ENCODE results near the gene C19orf25.

- TF ChIP-seq ZNF668 (CRISPR knock-in tag; IDR thresholded peaks at IDR 0.05), result no peak
- TF ChIP-seq EZH2 (IDR thresholded peaks at IDR 0.05; ENCODE audit: borderline replicate concordance, low read depth, low read length), result no peak
- no peak for TF ChIP-seq ZFX (CRISPR knock-in tag; IDR thresholded peaks at IDR 0.05)
- TF ChIP-seq HNRNPUL1 (IDR thresholded peaks at IDR 0.05; ENCODE audit: low read length), result no peak
- no peak for TF ChIP-seq SRF (CRISPR knock-in tag; IDR thresholded peaks at IDR 0.05)
- no peak for TF ChIP-seq ZKSCAN8 (CRISPR knock-in tag; IDR thresholded peaks at IDR 0.05)
- TF ChIP-seq CAMTA2 (CRISPR knock-in tag; conservative IDR thresholded peaks at IDR 0.05), result no peak
- no peak for TF ChIP-seq BCL6 (CRISPR knock-in tag; IDR thresholded peaks at IDR 0.05)
- TF ChIP-seq, protein P1, sequence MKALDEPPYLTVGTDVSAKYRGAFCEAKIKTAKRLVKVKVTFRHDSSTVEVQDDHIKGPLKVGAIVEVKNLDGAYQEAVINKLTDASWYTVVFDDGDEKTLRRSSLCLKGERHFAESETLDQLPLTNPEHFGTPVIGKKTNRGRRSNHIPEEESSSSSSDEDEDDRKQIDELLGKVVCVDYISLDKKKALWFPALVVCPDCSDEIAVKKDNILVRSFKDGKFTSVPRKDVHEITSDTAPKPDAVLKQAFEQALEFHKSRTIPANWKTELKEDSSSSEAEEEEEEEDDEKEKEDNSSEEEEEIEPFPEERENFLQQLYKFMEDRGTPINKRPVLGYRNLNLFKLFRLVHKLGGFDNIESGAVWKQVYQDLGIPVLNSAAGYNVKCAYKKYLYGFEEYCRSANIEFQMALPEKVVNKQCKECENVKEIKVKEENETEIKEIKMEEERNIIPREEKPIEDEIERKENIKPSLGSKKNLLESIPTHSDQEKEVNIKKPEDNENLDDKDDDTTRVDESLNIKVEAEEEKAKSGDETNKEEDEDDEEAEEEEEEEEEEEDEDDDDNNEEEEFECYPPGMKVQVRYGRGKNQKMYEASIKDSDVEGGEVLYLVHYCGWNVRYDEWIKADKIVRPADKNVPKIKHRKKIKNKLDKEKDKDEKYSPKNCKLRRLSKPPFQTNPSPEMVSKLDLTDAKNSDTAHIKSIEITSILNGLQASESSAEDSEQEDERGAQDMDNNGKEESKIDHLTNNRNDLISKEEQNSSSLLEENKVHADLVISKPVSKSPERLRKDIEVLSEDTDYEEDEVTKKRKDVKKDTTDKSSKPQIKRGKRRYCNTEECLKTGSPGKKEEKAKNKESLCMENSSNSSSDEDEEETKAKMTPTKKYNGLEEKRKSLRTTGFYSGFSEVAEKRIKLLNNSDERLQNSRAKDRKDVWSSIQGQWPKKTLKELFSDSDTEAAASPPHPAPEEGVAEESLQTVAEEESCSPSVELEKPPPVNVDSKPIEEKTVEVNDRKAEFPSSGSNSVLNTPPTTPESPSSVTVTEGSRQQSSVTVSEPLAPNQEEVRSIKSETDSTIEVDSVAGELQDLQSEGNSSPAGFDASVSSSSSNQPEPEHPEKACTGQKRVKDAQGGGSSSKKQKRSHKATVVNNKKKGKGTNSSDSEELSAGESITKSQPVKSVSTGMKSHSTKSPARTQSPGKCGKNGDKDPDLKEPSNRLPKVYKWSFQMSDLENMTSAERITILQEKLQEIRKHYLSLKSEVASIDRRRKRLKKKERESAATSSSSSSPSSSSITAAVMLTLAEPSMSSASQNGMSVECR (CRISPR knock-in tag; IDR thresholded peaks at IDR 0.05), result no peak
- TF ChIP-seq ZHX1 (conservative IDR thresholded peaks at IDR 0.05; ENCODE audit: low read length), result no peak
- no peak for TF ChIP-seq BRD4 (IDR thresholded peaks at IDR 0.05)
These were observed 28.0 kb downstream of the C19orf25 start for GRCh38 chr19:1450735-1451731.

Measured in K562 (cell line).